A673 (cell line): ENCODE results near the gene USP40.

Experiments
- EZH2 ChIP-seq: fragments of 200-600 bp; sonication (generic); IDR thresholded peaks from 2 replicates; pipeline ENCODE4 v1.6.1; 2017; ENCODE audit warnings: borderline replicate concordance, low read depth, mild to moderate bottlenecking, mixed read lengths, antibody characterized with exemption, low read length; ENCODE audit not compliant: poor library complexity, severe bottlenecking
- TF ChIP-seq, protein P1 (sequence below): fragments of 300-800, 200-600 bp; sonication (generic); conservative IDR thresholded peaks from 2 replicates; pipeline ENCODE4 v1.5.1; 2017; ENCODE audit warnings: low read depth, mild to moderate bottlenecking, antibody characterized with exemption, low read length, moderate library complexity, mixed read lengths

DNA sequence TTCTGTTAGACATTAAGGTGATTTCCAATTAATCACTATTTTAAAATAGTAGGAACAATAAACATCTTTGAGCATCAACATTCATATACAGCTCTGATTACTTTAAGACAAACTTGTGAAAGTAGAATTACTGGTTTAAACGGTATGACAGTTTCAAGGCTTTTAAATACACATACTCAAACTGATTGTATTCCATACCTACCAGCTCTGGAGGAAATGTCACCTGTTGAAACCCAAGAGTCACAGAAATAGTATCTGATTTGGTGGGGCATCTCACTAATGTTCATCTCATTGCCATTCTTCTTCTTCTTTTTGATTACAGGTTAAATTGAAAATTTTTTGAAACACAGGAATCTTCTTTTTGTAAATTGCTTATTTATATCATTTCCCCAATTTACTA is 36.2 kb downstream of the USP40 start:
- TF ChIP-seq, protein P1, sequence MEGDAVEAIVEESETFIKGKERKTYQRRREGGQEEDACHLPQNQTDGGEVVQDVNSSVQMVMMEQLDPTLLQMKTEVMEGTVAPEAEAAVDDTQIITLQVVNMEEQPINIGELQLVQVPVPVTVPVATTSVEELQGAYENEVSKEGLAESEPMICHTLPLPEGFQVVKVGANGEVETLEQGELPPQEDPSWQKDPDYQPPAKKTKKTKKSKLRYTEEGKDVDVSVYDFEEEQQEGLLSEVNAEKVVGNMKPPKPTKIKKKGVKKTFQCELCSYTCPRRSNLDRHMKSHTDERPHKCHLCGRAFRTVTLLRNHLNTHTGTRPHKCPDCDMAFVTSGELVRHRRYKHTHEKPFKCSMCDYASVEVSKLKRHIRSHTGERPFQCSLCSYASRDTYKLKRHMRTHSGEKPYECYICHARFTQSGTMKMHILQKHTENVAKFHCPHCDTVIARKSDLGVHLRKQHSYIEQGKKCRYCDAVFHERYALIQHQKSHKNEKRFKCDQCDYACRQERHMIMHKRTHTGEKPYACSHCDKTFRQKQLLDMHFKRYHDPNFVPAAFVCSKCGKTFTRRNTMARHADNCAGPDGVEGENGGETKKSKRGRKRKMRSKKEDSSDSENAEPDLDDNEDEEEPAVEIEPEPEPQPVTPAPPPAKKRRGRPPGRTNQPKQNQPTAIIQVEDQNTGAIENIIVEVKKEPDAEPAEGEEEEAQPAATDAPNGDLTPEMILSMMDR, result no peak
- TF ChIP-seq EZH2, result no peak
